ENCODE measurements around the gene ANKS6.

The ANKS6 gene

DNA sequence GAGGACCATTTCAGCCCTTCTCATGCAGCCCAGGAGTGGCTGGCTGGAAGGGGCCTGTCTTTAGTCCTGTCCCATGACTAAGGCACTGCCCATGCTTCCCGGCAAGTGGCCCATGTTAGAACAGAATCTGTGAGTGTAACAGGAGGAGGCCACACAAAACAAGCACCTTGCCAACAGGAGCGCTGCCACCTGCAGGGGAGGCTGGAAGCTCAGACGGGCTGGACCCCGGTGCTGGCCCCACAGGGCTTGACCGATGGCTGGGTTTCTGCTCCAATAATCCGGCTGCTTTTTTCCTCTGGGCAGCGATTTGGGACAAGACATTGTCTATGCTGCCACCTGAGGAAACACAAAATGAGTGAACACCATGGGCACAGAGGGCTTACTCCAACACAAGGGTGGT, 28.4 kb downstream of the ANKS6 start:
- no peak for DNase-seq

DNA sequence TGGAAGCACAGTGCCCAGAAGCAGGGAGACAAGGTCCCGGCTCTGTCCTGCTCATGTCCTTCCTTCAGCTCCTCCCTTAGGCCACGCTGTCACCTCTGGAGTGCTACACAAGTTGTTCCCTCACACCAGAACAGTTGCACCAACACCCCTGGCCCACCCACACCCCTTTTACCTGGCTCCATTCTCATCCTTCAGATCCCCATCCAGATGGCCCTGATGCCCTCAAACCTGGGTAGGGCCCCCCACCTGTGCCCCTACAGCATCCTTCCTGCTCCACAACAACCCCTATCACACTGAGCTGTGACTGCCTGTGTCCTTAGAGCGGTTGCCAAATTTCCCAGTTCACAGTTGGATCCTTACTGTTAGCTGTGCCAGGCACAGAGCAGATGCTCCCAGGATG, 29.2 kb downstream of the ANKS6 start:
- DNase-seq = no peak

DNA sequence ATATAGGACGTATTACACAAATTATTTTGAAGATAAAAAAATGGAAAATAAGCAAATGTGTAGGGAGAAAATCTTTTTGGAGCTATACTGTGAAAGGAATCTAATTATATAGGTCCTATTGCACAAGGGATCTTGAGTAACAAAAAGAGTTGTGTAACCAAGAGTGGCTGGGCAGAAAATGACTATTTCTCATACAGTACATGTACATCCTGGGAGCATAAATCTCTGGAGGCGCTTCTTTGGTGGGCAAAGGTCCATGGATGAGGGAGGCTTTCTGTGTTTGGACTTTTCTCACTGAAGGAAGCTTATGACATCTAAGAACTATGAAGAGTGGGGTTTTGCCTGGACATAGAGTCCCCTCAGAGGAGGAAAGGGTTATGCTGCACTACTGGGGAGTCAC, 29.8 kb downstream of the ANKS6 start:
- DNase-seq = no peak

DNA sequence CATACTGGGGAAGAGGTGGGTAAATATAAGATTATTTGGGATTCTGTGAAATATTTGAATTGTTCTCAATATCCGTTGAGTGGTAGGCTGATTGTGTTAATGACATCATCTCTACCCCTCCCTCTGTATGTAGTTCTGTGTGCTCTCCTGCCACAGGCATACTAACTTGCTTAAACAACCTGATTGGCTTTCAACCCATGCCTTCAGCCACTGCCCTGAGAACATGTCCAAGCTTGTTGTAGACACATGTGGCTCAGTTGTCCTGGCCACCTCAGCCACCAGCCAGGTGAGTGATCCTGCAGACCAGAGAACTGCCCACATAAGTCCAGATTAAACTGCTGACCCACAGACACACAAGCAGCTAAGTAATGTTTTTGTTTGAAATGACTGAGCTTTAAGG, 31.1 kb downstream of the ANKS6 start:
- DNase-seq = no peak

DNA sequence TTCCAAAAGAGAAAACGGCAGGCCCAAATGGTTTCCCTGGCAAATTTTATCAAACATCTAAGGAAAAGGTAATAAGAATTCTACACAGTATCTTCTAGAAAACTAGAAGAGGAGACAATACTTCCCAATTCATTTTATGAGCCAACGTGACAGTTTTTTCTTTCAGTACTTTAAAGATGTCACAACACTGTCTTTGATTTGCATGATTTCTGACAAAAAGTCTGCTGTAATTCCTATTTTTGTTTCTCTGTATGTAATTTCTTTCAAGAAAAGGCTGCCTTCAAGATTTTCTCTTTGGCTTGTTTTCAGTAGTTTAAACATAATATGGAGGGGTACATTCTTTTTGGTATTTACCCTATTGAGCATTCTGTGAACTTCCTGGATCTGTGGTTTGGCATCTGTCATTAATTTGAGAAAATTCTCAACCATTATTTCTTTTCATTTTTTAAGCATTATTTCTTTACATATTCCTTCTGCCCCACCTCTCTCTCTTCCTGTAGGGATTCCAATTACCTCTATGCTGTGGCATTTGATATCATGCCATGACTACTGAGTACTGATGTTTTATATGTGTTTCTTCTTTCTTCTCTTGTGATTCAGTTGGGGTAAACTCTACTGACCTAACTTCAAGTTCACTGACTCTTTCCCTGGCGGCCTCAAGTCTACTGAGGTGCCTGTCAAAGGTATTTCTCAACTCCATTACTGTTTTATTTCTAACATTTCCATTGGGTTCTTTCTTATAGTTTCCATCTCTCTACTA, 32.2 kb downstream of the ANKS6 start:
- DNase-seq = no peak

DNA sequence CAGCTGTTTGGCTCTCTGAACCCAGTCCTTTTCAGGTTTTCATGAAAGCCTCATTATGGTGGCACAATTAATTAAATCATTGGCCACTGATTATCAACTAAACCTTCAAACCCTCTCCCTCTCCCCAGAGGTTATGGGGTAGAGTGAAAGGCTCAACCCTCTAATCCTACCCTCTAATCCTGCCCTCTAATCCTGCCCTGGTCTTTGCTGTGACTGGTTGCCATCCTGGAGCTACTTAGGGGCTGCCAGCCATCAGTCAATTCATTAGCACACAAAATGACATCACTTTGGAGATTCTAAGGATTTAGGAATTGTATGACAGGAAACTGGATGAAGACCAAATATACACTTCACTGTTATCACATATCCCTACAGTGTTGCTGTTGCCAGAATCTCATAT, 36.1 kb downstream of the ANKS6 start:
- no peak for DNase-seq

DNA sequence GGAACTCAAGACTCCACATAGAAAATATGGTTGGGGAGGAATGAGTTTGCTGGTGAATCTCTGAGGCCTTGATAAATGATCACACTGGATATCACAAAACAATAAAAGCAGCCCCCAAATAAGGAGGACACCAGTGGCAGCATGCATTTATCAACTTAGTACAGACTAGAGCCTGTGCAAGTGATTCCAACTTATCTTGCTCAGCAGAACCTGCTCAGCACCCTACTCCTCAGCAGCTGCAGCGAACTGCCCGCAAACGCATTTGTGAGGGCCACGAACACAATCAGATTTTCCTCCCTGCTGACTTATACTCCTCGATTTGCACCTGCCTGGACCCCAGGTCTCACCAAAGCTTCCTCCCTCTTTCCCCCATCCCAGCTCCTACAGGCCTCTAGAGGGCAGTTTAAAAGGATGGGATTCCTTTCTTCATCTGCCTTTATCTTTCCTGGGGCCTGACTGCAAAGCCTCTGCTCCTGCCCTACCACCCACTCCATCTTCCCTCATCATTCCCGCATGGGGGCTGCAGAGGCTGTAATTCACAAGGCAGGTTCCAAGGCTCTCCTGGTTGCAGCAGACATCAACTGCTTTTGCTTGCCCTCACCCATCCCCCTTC, 41.2 kb downstream of the ANKS6 start:
- DNase-seq = no peak

DNA sequence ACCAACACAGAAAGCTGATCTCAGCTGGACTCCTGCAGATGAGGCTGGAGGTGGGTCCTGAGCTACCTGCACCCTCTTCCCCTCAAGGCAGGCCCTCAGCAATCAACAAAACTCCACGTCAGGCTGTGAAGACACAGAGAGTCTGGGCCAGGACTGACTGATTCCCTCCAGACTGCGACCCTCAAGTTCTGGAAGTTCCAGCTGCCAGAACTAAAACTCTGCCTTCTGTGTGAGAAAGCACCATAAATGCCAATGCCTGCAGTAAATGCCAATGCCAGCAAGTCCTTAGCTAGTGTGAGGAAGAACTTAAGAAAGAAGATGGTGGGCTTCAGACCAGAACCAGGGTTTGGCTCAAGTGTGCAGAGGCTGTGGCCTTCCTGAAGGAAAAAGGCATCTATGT, 45.1 kb downstream of the ANKS6 start:
- no peak for DNase-seq

DNA sequence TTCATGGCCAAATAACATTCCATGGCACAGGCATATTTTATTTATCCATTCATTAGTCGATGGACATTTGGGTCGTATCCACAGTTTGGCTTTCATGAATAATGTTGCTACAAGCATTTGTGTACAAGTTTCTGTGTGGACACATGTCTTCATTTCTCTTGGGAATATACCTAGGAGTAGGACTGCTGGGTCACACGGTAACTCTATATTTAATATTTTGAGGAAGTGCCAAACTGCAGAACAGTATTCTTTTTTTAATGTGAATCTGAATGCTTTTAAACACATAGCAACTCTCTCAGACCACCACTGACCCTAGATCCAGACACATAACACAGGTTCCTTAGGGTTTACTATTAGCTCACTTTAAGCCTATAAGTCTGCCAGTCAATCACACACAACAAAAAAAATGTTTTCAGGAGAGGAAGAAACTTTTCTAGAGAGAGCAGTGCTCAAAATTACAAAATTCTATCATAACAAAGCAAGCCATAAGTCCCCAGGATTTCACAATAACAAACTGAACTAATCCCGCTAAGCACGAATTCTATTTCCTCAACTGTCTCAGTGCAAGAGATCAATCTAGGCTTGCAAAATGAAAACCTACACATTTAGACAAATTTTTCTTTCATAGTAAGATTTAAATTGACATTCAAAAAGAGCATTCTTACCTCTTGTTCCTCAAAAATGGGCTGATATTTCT, 45.8 kb downstream of the ANKS6 start:
- DNase-seq = no peak

DNA sequence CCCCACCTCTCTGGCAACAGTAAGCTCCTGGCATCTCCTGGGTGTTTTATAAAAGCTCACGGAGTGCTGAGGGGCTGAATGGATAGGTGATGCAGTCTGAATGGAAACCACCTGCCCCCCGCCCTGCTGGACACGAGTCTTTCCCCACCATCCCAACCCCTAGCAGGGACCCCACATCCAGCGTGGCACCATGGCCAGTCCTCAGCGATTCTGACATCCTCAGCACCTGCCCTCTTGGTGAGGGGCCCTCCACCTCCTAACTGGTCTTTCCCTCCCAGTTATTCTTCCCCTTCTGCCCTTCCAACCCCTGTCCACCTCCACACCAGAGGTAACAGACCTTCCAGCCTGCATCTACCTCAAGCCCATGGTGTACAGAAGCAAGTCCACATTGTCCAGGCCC, 48.9 kb downstream of the ANKS6 start:
- no peak for DNase-seq

DNA sequence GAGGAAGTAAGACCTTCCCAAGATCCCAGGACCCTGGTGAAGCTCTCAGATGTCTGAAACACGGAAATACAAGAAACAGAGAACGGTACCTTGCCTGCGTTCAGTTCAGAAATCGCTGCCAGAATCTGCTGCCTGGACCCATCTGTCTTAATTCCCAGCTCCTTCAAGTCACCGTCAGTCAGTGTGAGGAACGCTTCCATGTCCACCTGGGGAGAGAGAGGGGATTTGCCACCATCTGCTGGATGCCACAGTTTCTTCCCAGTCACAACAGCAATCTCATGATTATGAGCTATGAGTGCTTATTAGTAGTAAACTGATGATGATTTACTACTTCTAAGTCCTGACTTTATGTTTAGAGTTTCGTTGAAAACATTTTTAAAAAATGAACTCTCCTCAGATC, 50.9 kb downstream of the ANKS6 start:
- no peak for DNase-seq

DNA sequence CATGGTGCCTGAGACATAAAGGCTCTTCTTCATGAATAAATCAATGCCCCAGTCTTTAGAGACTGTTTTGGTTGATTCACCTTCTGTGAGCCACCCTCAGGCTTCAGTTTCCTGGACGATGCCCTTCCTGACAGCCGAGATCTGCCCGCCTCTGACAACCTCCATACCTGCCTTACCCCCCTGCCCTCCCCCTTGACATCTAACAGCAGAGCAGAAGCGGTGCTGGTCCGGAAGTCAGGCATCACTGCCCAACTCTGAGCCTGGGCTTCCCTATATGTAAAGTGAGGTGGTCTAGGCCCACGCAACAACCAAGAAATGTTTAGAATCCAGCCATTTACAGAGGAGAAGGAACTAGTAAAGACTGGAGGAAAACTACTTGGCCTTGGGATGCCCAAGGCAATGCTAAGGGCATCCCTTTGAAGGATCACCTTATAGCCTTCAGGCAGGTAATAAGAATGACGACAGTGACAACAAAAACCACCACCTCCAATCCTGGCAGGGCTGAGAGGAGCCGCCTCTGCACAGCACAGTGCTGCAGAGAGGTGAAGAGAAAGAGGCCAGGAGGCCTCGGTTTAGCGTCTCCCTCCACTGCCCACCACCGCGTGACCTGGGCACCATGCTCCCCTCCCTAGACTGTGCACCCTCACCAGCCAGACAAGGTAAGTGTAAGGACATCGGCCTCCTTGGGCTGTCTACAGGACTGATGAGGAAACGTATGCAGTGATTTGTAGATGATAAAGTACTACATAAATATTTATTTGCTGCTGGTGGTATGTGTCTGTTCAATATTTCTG, 52.3 kb downstream of the ANKS6 start:
- no peak for DNase-seq

DNA sequence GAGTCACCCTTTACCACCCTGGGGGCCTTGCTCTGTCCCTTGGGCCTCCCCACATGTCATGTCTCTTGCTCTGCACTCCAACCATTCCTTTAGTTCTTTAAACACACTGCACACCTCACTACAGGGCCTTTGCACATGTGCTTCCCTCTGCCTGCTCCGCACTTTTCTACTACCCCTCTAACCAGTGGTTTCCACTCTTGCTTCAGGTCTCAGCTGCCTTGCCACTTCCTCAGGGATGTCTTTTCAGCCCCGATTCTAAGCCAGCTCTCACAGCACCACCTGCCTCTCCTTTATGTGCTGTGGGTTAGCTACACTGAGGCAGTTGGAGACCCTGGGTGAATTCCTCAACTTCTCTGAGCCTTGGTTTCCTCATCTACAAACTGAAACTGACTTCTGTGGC, 53.0 kb downstream of the ANKS6 start:
- no peak for DNase-seq

DNA sequence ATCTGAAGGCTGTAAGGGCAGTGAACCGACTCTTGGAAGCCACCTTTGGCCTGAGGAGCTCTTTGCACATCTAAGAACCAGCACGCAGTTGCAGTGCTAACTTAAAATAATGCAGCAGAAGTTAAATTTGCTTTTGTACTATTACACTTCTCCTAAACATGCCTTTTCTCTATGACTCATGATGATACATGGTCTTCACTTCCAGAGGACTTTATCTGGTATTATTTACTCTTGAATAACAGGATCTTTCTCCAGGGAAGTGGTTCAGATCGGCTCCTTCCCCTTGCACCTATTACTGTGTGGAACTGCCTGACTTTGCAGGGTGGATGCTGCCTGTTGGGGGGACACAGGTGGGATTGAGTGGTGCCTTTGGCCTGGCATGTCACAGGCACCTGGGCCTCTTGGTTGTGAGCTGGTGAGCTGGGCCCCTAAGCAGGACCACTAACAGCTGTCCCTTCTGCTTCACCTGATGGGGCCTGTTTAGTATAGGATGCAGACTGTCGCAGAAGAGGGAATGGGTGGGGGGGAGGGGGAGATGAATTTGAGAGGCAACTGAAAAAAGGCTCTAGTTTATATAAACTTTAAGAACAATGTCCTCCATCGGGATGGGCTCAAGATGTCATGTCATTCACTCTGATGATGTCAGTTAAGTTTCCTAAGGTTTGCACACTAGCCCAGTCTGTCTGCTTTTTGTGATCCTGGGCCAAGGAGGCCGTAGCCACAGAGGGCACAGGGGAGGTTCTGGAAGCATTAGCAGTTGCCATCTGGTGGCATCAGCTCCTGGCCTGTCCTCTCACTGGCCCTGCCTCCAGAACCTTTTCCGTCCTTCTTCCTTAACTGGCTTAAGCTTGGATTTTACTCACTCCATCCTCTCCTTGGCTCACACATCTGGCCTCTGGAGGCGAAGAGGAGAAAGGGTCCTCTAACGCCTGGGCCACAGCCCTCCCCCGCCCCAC, 53.8 kb downstream of the ANKS6 start:
- no peak for DNase-seq

DNA sequence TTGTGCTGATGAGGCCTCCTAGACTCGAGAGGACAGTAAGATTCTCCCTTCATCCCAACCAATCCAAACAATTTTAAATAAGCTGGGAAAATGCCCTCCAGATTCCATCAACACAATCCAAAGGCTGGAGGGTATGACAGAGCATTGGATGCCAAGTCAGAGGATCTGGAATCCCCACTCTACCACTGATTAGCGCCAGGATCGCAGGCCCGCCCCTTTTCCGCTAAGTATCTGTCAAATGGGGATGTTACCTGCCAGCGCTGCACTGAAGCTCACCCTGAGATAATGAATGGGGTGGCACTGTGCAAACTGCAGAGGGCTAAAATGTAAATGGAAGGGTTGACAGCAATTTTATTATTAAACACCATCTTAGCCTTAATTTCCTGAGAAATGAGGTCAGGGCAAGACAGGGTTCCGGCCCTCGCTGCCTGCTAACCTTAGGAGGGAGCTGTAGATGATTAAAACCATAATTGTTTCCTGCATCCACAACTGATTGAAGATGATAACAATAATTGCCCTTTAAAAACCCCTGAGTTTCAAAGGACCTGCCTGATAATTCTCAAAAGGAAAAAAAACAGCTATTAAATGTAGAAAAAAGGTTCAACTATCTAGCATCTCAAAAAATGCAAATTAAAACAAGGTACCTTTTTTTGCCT, 56.0 kb downstream of the ANKS6 start:
- no peak for DNase-seq

DNA sequence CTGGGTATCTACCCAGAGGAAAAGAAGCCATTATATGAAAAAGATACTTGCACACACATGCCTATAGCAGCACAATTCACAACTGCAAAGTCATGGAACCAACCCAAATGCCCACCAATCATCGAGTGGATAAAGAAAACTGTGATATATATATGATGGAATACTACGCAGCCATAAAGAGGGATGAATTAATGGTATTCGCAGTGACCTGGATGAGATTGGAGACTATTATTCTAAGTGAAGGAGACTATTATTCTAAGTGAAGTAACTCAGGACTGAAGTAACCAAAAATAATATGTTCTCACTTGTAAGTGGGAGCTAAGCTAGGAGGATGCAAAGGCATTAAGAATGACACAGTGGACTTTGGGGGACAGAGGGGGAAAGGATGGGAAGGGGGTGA, 57.6 kb downstream of the ANKS6 start:
- no peak for DNase-seq

DNA sequence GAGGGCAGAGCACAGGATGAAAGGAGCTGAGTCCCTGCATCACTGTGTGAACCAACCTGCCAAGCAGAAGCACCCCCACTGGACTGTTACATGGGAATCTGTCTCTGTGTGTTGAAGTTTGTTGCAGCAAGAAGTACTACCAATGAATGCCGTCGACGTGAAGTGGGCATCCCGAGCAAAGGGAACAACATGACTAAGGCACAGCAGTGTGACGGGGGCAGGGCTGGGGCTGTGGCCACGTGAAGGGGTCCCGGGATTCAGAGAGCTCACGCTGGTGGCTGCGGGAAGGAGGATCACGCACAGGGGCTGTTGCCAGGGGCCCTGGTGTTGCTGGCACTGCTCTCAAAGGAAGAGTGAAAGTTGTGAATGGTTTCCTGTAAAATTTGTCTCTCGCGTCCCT, 60.1 kb downstream of the ANKS6 start:
- DNase-seq = no peak

DNA sequence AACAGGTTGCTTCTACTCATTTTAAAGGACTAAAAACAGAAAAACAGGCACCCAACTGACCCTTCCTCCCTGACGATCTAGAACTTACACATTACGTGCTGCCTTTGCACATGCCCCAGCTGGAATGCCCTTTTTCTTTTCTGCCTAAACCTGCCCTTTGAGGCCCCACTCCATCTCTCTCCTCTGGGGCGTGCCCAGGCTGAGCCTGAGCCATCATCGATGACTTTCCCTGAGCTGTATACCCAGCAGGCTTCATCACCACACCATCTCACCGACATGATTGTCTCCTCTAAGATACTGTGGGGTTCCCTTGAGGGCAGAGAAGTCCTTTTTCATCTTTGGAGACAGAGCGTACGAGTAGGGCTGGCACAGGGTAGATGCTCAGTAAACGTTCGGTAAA, 63.6 kb downstream of the ANKS6 start:
- DNase-seq = no peak

DNA sequence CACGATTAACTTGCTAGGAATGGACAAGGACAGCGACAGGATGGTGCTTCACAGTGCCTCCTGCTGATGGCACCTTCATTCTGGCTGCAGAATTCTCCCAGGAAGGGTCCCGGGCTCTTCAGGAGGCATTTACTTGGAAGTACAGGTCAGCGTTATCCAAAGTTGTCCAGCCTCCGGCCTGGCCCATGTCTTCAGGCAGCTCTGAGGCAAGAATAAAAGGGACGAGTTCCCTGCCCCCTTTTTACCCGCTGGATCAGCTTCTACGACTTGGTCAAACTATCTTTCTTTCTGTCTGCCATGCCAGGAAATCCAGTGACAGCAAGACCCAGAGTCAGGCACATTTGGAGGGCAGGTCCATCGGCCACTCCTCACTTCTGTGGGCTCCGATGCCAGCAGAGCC, 64.3 kb downstream of the ANKS6 start:
- no peak for DNase-seq

DNA sequence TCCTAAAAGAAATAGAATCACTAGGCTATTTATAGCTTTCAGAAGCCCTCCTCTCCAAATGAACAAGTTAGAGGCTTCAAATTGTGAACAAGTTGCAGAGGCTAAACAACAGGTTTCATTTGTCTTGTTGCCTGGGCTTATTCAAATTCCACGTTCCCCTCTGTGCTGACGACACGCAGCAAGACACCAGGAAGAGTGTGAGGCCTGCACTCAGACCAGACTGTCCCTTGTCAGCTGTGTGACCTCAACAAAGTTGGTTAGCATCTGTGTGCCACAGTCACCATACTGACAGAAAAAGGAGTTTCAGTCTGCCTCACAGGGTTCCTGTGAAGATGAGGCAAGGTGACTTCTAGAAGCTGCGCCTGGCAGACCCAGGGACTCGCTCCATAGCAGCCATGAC, 65.5 kb downstream of the ANKS6 start:
- no peak for DNase-seq

DNA sequence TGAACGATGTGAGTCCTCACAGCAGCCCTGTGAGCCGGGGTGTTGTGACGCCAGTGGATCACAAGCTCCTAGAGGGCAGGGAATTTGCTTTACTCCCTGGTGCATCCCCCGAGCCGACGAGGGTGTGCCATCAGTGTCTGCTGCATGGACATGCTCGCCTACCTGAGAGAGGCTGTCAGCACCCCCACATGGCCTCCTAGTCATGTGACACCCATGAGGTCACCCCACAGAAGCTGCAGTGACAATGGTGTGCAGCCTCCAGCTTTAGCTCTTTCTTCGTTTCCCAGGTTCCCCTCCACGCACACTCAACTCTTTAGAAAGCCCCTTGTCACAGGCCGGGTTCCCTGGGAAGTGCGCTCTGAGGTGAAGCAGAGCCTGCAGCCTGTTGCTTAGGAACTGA, 67.9 kb downstream of the ANKS6 start:
- DNase-seq = no peak

DNA sequence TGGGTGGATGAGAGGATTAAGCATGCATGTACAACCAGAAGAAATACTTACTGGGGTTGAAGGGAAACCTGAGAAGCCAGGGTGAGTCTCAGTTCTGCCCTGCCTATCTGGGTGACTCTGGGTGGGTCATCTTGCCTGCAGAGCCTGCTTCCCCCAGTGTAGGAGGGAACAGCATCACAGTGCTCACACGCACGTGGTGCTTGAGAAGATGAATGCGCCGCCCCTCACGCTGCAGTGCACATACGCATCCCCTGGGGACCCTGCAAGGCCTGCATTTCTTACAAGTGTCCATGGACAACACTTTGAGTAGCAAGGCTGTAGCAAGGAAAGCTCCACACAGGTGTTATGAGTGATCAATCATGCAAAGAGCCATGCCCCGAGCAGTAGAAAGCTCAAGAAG, 68.9 kb downstream of the ANKS6 start:
- peak; percentile 2 for DNase-seq
